Fibroblast of lung (primary cell): Measurements from ENCODE around the gene SLC22A5. TPM values are rescaled to one million over a fixed set of nuclear protein-coding genes. Genes with fewer than 3 reads are reported as not detected.
A peak's percentile ranks its signal among the peaks of the same experiment; 100 is the strongest.

Experiments used
- DNase-seq, 2 donors: peaks; one replicate each; pipeline versions ENCODE4 v3.0.0 to v3.0.0-alpha.2; 2010; ENCODE audit warnings: low read depth in 2 of 2
- H2AFZ ChIP-seq: 2 replicates; pipeline ENCODE4 v1.5.1; 2012; ENCODE audit warnings: low read length, control low read depth, inconsistent platforms
- H3K27ac ChIP-seq: 2 replicates; pipeline ENCODE4 v1.5.1; 2011; ENCODE audit warnings: low read length, control low read depth; ENCODE audit not compliant: insufficient read depth
- H3K27me3 ChIP-seq: 2 replicates; pipeline ENCODE4 v1.5.1; 2011; ENCODE audit warnings: mild to moderate bottlenecking, low read length; ENCODE audit not compliant: control insufficient read depth, insufficient read depth
- H3K36me3 ChIP-seq: 2 replicates; pipeline ENCODE4 v1.5.1; 2011; ENCODE audit warnings: low read length; ENCODE audit not compliant: control insufficient read depth, insufficient read depth
- H3K4me1 ChIP-seq: 2 replicates; pipeline ENCODE4 v1.5.1; 2011; ENCODE audit warnings: low read length; ENCODE audit not compliant: control insufficient read depth, insufficient read depth; ENCODE audit errors: extremely low read depth
- H3K4me2 ChIP-seq: 2 replicates; pipeline ENCODE4 v1.5.1; 2011; ENCODE audit warnings: low read length, control low read depth; ENCODE audit not compliant: insufficient read depth; ENCODE audit errors: extremely low read depth
- H3K4me3 ChIP-seq, 4 experiments: fragments of 200-600 bp in 1 of 4; sonication (generic) in 1 of 4; replicated peaks in 1 of 4; 2 replicates each; pipeline ENCODE4 v1.5.1; 2011 to 2016; ENCODE audit warnings: low read length in 4 of 4, low read depth in 3 of 4, mild to moderate bottlenecking in 3 of 4, control low read depth in 2 of 4, inconsistent platforms in 1 of 4, mixed read lengths in 1 of 4; ENCODE audit not compliant: insufficient read depth in 1 of 4; ENCODE audit errors: control extremely low read depth in 1 of 4
- H3K79me2 ChIP-seq: 2 replicates; pipeline ENCODE4 v1.5.1; 2012; ENCODE audit warnings: mild to moderate bottlenecking, low read length, inconsistent platforms; ENCODE audit not compliant: control insufficient read depth, insufficient read depth
- H3K9ac ChIP-seq: 2 replicates; pipeline ENCODE4 v1.5.1; 2011; ENCODE audit warnings: mild to moderate bottlenecking, low read length, control low read depth; ENCODE audit not compliant: insufficient read depth
- H3K9me3 ChIP-seq: 2 replicates; pipeline ENCODE4 v1.5.1; 2012; ENCODE audit warnings: low read depth, low read length; ENCODE audit not compliant: control insufficient read depth, insufficient read depth
- H4K20me1 ChIP-seq: 2 replicates; pipeline ENCODE4 v1.5.1; 2011; ENCODE audit warnings: low read length; ENCODE audit not compliant: control insufficient read depth, insufficient read depth; ENCODE audit errors: extremely low read depth
- CTCF ChIP-seq, 2 donors: IDR thresholded peaks in 1 of 2; conservative IDR thresholded peaks in 1 of 2; 1 replicate in 1 of 2; 2 replicates in 1 of 2; pipeline ENCODE4 v1.5.1; 2011 to 2012; ENCODE audit warnings: low read length in 2 of 2, control low read depth in 1 of 2, inconsistent platforms in 1 of 2, low read depth in 1 of 2, mild to moderate bottlenecking in 1 of 2
- EZH2 ChIP-seq: IDR thresholded peaks from 2 replicates; pipeline ENCODE4 v1.5.1; 2012; ENCODE audit warnings: low read length, control low read depth, mild to moderate bottlenecking; ENCODE audit errors: missing control alignments
- polyA plus RNA-seq, 2 donors: library from polyadenylated mRNA; depleted of rRNA in 1 of 2; stranded (reverse) in 1 of 2; unstranded in 1 of 2; fragments of >200 nt; gene quantifications; 2 replicates each; pipeline ENCODE4 v1.2.1, GENCODE V29; 2011 to 2012; ENCODE audit warnings: missing spikeins in 1 of 2
- total RNA-seq: library from RNA; depleted of rRNA; stranded (reverse); fragments of >200 nt; gene quantifications from 2 replicates; pipeline ENCODE4 v1.2.1, GENCODE V29; 2014

The SLC22A5 gene
- total and polyA plus RNA-seq, 2 donors (not counting 1 experiment from before 2014, with no cell fraction given): 3.4 to 8.8 TPM

GRCh38 chr5:132417889-132418485 lies 48.5 kb downstream of the SLC22A5 start:
- Histone ChIP-seq H3K27me3 (no peaks in the 10 kb centered on the region), H3K27ac (no peak overlapping the region), H3K4me2 (no peak overlapping the region), H3K36me3 (no peaks in the 10 kb centered on the region), H3K79me2 (peaks cover 26% of the 10 kb centered on the region), H3K4me1 (peaks cover 40% of the 10 kb centered on the region), H3K4me3 (no peak overlapping the region), H4K20me1 (no peaks in the 10 kb centered on the region), H3K9ac (no peak overlapping the region), H3K9me3 (no peaks in the 10 kb centered on the region), H2AFZ (no peak overlapping the region)
- no peak for TF ChIP-seq CTCF (conservative IDR thresholded peaks at IDR 0.05 in 1 of 2, IDR thresholded peaks at IDR 0.05 in 1 of 2; ENCODE audit: low read depth in 1 of 2, low read length in 2 of 2)
- TF ChIP-seq EZH2: no peak
- no peak for DNase-seq

- no peak overlapping the region for H3K4me3 ChIP-seq
- peak in 1 of 2 donors; percentile 50 for DNase-seq
- H3K4me1 ChIP-seq: peaks cover 41% of the 10 kb centered on the region
- H4K20me1 ChIP-seq: no peaks in the 10 kb centered on the region
- peaks cover 19% of the 10 kb centered on the region for H3K79me2 ChIP-seq
- H3K27ac ChIP-seq: no peak overlapping the region
- H3K9me3 ChIP-seq: no peaks in the 10 kb centered on the region
- no peaks in the 10 kb centered on the region for H3K36me3 ChIP-seq
- no peak overlapping the region for H3K9ac ChIP-seq
- H3K27me3 ChIP-seq: no peaks in the 10 kb centered on the region
- no peak for TF ChIP-seq EZH2
- TF ChIP-seq CTCF (conservative IDR thresholded peaks at IDR 0.05 in 1 of 2, IDR thresholded peaks at IDR 0.05 in 1 of 2; ENCODE audit: low read depth in 1 of 2, low read length in 2 of 2): no peak
- H2AFZ ChIP-seq: no peak overlapping the region
- no peak overlapping the region for H3K4me2 ChIP-seq
Measured at GRCh38 chr5:132418881-132419280, 49.4 kb downstream of the SLC22A5 start.

DNA sequence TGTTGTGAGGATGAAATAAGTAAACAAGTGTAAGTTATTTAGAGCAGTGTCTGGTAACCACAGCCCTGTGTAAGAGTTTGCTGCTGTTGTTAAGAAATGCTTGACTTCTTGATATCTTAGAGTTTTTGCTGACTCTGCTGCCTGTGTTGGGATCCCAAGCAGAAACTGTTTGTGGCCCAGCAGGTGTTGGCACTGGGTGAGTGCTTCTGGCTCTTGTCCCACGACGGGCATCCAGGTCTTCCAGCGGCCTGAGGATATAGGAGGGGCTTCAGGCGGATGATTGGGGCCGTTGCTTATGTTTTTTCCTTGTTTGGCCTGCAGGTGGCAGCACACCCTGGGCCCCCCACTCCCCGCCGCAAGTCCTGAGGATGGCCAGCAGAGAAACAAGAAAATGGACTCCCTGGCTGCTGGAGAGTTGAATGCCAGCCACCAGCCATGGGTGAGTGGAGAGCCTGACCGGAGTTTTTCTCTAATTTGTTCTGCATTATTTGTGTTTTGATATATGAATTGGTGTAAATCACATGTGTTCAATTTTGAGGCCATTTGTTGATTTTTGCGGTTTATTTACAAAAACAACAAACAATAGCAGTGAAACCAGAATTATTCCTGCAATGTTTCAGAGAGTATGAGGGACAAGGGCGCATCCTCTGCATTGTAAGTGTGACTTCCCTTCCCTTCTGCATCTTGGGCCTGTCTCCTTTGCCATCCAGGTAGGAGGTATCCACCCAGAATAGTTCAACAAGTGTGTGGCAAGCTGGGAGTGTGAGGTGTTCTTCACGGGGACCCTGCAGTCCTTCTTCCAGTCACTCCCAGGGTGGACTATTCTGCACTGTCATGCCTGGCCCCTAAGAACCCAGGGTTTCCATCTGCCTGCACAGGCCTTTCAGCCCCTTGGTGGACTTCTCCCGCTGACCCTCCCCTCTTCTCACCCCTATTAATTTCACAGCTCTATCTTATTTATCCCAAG lies 50.3 kb downstream of the SLC22A5 start:
- peak; percentile 71 to 80 for DNase-seq
- no peaks in the 10 kb centered on the region for H3K27me3 ChIP-seq
- TF ChIP-seq CTCF (conservative IDR thresholded peaks at IDR 0.05 in 1 of 2, IDR thresholded peaks at IDR 0.05 in 1 of 2; ENCODE audit: low read depth in 1 of 2, low read length in 2 of 2): peak; percentile 75 to 79
- TF ChIP-seq EZH2: no peak
- H3K79me2 ChIP-seq: peaks cover 24% of the 10 kb centered on the region
- peak overlapping the region; percentile 11 for H3K4me2 ChIP-seq
- no peak overlapping the region for H3K4me3 ChIP-seq
- H3K4me1 ChIP-seq: peaks cover 44% of the 10 kb centered on the region
- H3K9me3 ChIP-seq: no peaks in the 10 kb centered on the region
- H3K27ac ChIP-seq: no peak overlapping the region
- H3K9ac ChIP-seq: no peak overlapping the region
- no peaks in the 10 kb centered on the region for H3K36me3 ChIP-seq
- H4K20me1 ChIP-seq: no peaks in the 10 kb centered on the region
- no peak overlapping the region for H2AFZ ChIP-seq
